Rectal smooth muscle tissue (tissue), 1 donor: Measurements from ENCODE around the gene MLX.
A peak's percentile ranks its signal among the peaks of the same experiment; 100 is the strongest.

Source experiments
- H3K27ac ChIP-seq: one replicate; pipeline ENCODE4 v1.7.0; 2013; ENCODE audit warnings: low read depth, low read length, inconsistent platforms
- H3K27me3 ChIP-seq: one replicate; pipeline ENCODE4 v1.7.0; 2013; ENCODE audit warnings: low read length; ENCODE audit not compliant: control insufficient read depth, insufficient read depth
- H3K36me3 ChIP-seq: one replicate; pipeline ENCODE4 v1.7.0; 2013; ENCODE audit warnings: low read length; ENCODE audit not compliant: control insufficient read depth, insufficient read depth
- H3K4me1 ChIP-seq: one replicate; pipeline ENCODE4 v1.7.0; 2013; ENCODE audit warnings: low read length; ENCODE audit not compliant: control insufficient read depth, insufficient read depth
- H3K4me3 ChIP-seq: one replicate; pipeline ENCODE4 v1.7.0; 2013; ENCODE audit warnings: low read length
- H3K9ac ChIP-seq: one replicate; pipeline ENCODE4 v1.7.0; 2013; ENCODE audit warnings: low read length

MLX gene

DNA sequence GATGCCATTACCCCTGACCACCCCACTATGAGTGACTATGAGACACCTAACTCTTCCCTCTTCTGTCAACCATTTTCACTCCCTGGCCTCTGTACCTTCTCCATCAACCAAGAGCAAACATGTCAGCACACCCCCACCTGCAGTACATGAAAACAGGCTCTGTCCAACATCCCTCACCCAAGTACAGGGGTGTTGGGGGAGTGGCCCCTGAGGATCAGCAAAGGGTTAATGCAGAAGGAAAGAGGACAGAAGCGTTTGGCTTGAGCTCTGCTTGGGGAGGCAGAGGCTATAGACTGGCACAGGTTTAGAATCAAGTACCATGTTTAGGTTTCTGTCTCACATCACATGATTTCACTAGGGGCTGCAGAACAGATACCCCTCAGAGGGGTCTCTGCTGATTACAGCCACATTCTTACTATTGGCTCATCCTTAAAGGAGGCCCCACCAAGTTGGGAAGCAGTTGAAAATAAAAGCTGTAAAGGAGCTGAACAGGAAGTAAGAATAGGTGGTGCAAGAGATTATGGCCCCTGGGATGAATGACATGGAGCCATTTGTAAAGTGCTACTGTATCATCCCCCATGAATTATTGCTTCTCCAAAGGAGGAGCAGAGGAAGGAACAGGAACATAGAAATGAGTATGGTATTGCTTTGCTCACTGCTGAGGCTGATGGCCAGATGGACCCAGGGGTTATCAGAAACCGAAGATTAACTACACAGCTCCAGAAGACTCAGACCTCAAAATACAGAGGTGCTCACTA is 13.1 kb downstream of the MLX start:
- H3K4me1 ChIP-seq: peaks cover 9% of the 10 kb centered on the region
- H3K27ac ChIP-seq: no peak overlapping the region
- H3K36me3 ChIP-seq: peaks cover 30% of the 10 kb centered on the region

DNA sequence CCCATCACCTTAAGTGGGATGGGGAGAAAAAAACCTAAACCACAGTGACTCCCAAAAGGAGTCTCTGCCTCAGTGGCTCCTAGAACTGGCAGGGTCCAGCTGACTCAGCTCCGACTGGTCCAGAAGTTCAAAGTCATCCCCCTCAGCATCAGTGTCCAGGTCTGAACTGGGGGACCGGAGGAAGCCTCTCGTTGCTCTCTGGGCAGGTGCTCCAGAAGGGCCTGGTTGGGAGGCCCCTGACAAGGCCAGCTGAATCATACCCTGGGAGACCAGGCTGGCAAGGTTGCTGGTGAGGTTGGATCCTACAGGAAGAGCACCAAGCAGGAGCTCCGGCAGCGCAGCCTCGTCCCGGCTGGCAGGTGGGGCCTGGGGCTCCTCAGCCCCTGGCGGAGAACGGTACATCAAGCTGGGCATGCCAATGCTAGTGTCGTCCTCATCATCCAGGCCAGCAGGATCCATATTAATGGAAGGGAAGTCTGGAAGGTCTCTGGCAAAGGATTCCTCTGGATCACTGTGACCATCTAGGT is 14.9 kb downstream of the MLX start:
- Histone ChIP-seq H3K27ac (no peak overlapping the region), H3K36me3 (peaks cover 35% of the 10 kb centered on the region), H3K4me1 (peaks cover 9% of the 10 kb centered on the region), H3K9ac (no peak overlapping the region), H3K4me3 (no peak overlapping the region), H3K27me3 (no peaks in the 10 kb centered on the region)

More for the DNA sequence above, 13.1 kb downstream of the MLX start:
- Histone ChIP-seq H3K4me3 (no peak overlapping the region), H3K27me3 (no peaks in the 10 kb centered on the region), H3K9ac (no peak overlapping the region)

DNA sequence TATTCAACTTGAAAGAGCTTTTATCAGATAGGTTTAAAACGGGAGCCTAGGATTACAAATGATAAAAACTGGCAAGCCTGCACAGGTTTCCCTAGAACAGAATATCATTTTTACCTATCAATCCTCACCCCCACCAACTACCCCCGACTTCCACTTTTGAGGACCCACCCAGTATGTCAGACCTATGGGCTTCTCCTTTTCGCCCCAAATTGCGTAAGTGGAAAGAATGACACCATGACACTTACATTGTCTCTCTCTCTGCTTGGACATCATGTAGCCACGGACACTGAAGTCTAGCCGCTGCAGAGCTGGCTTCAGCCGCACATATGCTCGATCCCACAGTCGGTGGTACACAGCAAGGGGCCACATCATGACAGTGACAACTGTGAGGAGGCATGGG is 18.0 kb downstream of the MLX start:
- Histone ChIP-seq H3K9ac (no peak overlapping the region), H3K4me3 (no peak overlapping the region), H3K27ac (no peak overlapping the region), H3K36me3 (peaks cover 49% of the 10 kb centered on the region), H3K4me1 (no peaks in the 10 kb centered on the region), H3K27me3 (no peaks in the 10 kb centered on the region)

DNA sequence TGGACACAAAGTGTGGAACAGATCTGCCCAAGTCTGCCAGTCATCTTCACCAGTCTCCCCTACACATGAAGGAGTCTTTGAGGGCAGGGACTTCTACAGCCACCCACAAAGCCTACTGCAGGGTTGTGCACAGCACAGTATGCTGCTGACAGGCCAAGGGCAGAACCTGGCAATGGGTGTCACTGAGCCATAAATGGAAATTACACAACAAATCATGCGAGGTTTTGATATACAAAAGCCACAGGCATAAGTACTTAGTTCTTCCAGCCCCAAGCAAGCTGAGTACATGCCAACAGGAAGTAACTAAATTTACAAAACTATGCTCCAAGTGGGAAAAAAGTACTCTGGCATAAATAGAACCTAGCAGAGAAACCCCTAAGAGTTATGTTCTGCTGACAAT is 18.5 kb downstream of the MLX start:
- Histone ChIP-seq H3K9ac (no peak overlapping the region), H3K4me3 (no peak overlapping the region), H3K27ac (no peak overlapping the region), H3K27me3 (no peaks in the 10 kb centered on the region), H3K36me3 (peaks cover 47% of the 10 kb centered on the region), H3K4me1 (no peaks in the 10 kb centered on the region)

DNA sequence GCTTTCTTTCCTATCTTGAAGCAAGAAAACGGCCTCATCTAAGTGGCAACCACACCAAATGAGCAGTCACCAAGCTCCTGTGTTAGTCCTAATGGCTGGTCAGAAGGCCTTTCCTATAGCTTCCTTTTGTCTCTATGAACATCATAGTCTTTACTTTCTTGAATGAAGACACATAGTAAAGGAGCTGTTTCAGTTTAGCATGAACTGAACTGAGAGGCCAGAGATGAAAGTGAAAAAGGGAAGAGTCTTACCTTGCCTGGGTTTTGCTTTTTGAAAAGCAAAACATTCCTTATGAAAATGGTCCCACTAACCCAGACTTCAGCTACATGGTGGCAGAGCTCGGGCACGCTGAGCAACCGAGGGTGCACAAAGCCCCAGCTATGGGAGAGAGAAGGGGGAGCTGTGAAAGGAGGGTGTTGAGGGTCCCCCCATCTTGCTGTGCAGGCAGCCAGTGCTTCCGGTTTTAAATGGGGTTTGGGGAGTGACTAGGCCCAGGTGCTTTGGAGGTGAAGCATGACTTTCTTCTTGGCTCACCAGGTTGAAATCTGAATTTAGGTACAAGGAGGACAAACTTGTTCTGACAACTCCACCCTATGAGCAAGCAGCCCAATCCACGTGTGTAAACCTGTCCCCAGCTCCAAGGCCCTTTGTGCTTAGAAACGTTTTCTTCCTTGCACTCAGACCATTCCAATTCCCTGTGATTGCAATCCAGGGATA is 19.8 kb downstream of the MLX start:
- H3K27ac ChIP-seq: no peak overlapping the region
- H3K27me3 ChIP-seq: no peaks in the 10 kb centered on the region
- peaks cover 41% of the 10 kb centered on the region for H3K36me3 ChIP-seq
- no peak overlapping the region for H3K9ac ChIP-seq
- H3K4me1 ChIP-seq: no peaks in the 10 kb centered on the region
- H3K4me3 ChIP-seq: no peak overlapping the region

DNA sequence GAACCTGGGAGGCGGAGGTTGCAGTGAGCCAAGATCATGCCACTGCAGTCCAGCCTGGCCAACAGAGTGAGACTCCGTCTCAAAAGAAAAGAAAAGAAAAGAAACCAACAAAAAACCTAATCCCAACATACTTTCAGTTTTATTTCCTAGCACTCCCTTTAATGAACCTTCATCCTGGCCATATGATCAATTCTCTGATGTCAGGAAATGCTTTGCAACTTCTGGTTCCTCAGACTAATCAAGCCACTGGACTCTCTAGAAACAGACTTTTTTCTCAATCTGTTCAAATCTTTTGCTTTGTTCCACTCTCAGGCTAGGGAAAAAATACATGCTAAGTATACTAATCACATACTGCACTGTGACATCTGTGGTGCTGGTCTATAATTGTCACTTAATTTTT is 24.0 kb downstream of the MLX start:
- peaks cover 26% of the 10 kb centered on the region for H3K36me3 ChIP-seq
- H3K27ac ChIP-seq: no peak overlapping the region
- H3K9ac ChIP-seq: no peak overlapping the region
- H3K4me3 ChIP-seq: no peak overlapping the region
- H3K27me3 ChIP-seq: no peaks in the 10 kb centered on the region
- no peaks in the 10 kb centered on the region for H3K4me1 ChIP-seq

DNA sequence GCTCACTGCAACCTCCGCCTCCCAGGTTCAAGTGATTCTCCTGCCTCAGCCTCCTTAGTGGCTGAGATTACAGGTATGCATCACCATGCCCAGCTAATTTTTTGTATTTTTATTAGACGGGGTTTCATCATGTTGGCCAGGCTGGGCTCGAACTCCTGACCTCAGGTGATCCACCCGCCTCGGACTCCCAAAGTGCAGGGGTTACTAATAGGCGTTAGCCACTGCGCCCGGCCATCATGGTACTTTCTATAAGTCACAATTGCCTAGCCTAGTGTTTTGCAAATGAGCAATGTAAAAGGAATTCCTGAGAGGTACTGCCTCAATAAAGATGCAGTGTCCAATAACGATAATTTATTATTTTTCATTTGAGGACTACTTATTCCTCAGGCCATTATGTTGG is 24.5 kb downstream of the MLX start:
- H3K9ac ChIP-seq: no peak overlapping the region
- H3K36me3 ChIP-seq: peaks cover 26% of the 10 kb centered on the region
- H3K27ac ChIP-seq: no peak overlapping the region
- no peak overlapping the region for H3K4me3 ChIP-seq
- no peaks in the 10 kb centered on the region for H3K4me1 ChIP-seq
- no peaks in the 10 kb centered on the region for H3K27me3 ChIP-seq

DNA sequence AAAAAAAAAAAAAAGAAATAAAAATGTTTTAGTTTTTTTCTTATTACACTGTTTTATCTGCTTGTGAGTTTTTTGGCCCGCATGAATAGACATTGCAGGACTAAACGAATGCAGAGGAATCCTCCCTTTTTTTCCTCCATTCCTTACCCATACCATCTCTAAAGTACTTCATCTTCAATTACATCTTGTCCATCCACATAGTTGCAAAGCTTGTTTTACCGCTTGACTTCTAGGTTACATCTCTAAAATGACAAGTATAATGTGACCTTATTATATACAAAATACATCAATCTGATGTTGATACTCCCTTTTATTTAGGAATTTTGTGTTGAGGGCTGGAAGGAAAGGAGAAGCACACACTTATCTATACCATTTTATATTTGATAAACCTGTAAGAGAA is 29.5 kb downstream of the MLX start:
- H3K36me3 ChIP-seq: peaks cover 6% of the 10 kb centered on the region
- peaks cover 5% of the 10 kb centered on the region for H3K4me1 ChIP-seq
- no peak overlapping the region for H3K27ac ChIP-seq
- no peaks in the 10 kb centered on the region for H3K27me3 ChIP-seq
- H3K9ac ChIP-seq: no peak overlapping the region
- H3K4me3 ChIP-seq: no peak overlapping the region

DNA sequence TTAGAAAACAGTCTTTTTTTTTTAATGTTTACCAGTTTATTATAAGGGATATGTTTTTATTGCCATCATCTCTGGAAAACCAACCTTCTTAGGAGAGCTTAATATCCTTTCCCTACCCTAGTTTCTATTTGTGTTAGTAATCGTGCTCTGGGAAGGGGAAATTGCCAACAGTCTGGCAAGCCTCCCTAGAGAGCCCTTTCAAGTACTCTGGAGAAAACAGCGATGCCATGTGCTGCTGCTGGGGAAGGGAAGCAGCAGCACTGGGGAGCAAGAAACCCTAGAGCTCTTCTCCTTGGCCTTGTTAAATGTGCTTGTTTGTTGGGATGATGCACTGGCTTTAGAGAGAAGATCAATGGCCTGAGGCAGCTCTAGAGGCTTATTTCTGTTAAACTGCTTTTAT is 32.0 kb downstream of the MLX start:
- Histone ChIP-seq H3K27ac (no peak overlapping the region), H3K27me3 (no peaks in the 10 kb centered on the region), H3K4me3 (no peak overlapping the region), H3K9ac (no peak overlapping the region), H3K4me1 (peaks cover 5% of the 10 kb centered on the region), H3K36me3 (peaks cover 3% of the 10 kb centered on the region)

DNA sequence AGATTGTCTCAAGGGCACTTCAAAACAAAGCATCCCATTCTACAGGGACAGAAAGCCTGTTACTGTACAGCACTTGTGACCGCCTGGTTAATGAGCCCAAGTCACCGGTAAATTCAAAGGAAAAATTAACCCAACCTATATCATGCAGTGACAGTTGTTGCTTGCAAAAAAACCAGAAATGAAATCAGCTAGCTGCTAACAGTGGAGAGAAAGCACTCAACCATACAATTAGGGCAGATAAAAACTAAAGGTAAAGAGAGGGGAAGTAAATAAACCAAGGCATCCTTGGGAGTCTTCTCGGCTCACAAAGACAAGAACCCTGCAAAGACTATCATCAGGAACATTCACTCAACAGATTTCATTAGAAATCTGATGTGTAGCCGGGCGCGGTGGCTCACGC is 36.4 kb downstream of the MLX start:
- H3K27me3 ChIP-seq: no peaks in the 10 kb centered on the region
- no peak overlapping the region for H3K4me3 ChIP-seq
- no peak overlapping the region for H3K27ac ChIP-seq
- no peaks in the 10 kb centered on the region for H3K36me3 ChIP-seq
- H3K4me1 ChIP-seq: peaks cover 14% of the 10 kb centered on the region
- no peak overlapping the region for H3K9ac ChIP-seq

DNA sequence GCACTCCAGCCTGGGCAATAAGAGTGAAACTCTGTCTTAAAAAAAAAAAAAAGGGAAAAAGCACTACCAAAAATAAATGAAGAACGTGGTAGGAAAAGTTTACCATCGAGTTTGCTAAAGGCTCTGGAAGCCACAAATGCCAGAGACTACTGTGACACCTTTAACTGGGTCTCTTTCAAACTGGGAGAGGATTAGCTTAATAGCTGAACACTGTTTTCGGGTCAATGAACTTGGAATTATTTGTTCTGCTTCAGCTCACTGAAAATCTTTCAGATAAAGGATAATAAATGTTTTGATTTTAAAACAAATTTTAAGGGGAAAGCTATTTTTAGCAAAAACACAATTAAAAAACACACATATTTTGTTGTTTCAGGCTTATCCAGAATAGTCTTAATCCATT is 40.9 kb downstream of the MLX start:
- H3K36me3 ChIP-seq: peaks cover 4% of the 10 kb centered on the region
- H3K27ac ChIP-seq: no peak overlapping the region
- H3K9ac ChIP-seq: peak overlapping the region; percentile 45
- peaks cover 14% of the 10 kb centered on the region for H3K4me1 ChIP-seq
- no peaks in the 10 kb centered on the region for H3K27me3 ChIP-seq
- H3K4me3 ChIP-seq: peak overlapping the region; percentile 100

DNA sequence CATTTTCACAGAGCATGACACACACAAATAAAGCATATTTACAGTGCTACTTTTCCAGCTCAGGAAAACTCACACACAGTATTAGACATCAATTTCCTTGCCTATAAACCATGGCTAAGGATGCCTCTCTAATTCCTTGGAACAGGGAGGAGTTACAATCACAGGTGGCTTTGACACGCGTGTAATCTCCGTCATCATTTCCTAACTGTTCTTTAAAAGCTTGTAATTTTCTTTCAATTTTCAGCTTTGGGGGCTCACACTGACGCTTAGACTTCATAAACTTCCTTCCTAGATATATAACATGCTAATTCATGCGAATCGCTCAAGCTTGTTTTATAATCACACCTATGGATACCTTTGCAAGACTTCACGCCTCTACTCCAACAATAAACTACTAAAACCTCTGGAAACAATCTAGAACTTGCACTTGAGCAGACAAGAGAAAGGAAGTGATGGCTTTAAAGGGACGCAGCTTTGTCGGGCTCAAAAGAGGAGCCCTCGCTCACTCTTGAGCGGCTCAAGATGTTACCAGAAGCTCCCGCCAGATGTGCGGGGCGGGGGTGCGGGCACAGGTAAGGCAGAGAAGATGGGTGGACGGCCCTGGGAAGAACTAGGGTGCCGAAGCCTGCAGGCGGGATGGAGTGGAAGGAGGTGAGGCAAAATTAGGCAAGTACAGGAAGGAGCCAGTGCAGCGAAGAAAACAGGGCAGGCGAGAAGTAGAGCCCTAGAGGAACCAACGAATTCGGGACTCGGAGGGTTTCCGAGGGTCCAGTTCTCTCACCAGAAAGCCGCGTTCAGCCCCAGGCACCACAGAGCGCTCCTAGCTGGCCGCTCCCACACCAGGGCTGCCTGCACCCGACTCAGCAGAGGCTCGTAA is 41.6 kb downstream of the MLX start:
- H3K36me3 ChIP-seq: peaks cover 4% of the 10 kb centered on the region
- peaks cover 14% of the 10 kb centered on the region for H3K4me1 ChIP-seq
- H3K27ac ChIP-seq: peak overlapping the region; percentile 91
- no peaks in the 10 kb centered on the region for H3K27me3 ChIP-seq
- H3K9ac ChIP-seq: peak overlapping the region; percentile 92
- H3K4me3 ChIP-seq: peak overlapping the region; percentile 100
